ENCODE measurements around the gene ADIRF. TPM values are rescaled to one million over a fixed set of nuclear protein-coding genes. Genes with fewer than 3 reads are reported as not detected.

Gene ADIRF
- 2.4 and 72.5 TPM in 2 replicates for total RNA-seq

DNA sequence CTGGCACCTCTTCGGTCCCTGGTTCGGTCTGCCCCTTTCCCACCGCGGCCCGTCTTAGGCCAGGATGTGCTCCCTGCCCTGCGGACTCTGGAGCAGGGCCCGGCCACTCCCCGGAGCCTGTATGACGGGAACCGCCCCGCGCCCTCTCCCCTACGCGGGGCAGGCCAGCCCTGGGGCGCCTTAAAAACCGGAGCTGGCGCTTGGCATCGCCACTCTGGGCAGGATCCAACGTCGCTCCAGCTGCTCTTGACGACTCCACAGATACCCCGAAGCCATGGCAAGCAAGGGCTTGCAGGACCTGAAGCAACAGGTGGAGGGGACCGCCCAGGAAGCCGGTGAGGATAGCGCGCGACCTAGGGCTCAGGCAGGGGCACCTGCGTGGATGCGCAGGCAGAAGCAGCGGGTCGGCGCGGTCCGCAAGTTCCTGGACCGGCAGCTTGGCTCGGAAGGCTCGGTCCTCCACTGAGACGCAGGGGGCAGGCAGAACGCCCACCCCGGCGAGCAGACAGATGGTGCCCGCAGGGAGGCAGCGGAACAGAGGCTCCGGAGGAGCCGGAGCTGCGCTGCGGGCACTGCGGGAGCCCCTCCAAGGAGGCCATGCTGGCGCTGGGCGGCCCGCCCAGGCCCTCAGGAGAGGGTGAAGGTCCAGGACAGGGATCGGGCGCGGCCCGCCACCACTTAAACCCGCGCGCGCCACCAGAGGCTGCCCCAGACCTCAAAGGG is at the start of gene ADIRF:
Gene ADIRF, plus strand, starts transcription at position 212 of the 723 bp plus-strand sequence. Its CDS starts 63 bp downstream, at position 275.

DNA sequence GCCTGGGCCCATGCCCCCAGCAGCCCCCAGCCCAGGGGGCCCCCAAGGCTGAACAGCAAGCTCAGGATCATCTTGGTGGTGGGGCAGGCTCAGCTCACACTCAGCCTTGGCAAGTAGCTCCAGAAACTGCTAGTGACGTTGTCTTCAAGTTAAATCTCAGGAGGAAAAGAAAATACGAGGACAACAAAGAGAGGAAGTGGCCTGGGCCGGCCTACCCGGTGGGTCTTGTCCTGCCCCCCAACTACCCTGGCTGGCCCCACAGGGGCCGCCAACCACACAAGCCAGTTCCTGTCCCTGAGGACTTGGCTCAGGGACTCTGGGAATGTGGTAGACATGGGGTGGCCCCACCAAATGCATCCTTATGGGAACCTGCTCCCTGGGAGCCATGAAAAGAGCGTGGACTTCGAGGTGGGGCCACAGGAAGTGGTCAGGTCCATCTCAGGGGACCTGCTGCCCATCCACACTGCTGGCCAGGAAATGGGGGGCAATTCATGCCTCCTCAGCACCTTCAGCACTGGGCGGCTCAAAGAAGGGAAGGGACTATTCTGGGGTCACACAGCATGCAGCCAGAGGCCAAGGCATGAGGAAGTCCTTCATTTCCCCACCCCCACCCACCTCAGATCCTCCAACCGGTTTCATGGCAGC is 10.7 kb upstream of the ADIRF start, which contains the start of gene MMRN2:
Gene MMRN2, minus strand, starts transcription at position 145 of the 645 bp plus-strand sequence. Its CDS starts 74 bp downstream, at position 71.

DNA sequence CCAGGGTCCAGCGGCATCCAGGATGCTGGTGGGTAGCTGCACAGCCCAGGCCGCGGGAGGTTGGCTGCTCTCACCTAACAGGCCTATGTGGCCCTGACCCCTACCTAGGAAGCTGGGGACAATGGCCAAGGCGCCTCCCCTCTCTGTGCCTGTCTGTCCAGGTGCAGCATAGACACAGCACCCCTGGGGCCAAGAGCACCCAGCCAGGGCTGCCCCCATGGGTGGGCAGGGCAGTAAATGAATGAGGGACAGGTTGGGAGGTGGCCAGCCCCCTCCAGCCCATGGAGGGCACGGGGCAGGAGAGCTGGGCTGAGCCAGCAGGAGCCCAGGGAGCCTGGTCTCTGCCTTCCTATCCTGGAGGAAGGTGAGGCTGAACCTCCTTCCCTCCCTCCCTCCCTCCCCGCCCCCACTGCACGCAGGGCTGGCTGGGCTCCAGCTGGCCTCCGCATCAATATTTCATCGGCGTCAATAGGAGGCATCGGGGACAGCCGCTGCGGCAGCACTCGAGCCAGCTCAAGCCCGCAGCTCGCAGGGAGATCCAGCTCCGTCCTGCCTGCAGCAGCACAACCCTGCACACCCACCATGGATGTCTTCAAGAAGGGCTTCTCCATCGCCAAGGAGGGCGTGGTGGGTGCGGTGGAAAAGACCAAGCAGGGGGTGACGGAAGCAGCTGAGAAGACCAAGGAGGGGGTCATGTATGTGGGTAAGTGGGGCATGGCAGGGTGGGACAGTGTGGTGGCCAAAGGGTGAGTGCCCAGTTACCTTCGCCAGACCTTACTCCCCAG is 10.0 kb upstream of the ADIRF start, which contains the start of gene SNCG:
Gene SNCG, plus strand, starts transcription at position 484 of the 785 bp plus-strand sequence. Its CDS starts 99 bp downstream, at position 583.

DNA sequence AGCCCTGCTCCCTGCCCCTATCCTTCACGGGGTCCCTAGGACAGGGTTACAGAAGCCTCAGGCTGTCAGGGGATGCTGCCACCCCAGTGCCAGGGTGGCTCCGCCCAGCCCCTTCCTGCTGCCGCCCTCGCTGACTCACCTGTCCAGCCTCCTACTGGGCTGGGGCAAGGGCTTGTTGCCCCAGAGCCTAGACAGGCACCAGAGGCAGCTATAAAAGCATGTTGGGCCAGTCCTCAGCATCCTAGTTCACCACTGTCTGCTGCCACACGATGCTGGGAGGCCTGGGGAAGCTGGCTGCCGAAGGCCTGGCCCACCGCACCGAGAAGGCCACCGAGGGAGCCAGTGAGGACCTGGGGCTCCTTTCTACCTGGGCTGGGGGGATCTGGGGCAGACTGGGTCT is 51.8 kb downstream of the ADIRF start, which contains the start of gene FAM25A:
Gene FAM25A, plus strand, starts transcription at position 239 of the 400 bp plus-strand sequence. Its CDS starts 31 bp downstream, at position 270.

Other genes starting within 250 kb of the ADIRF start
- 39.0 TPM in 2 replicates for gene BMPR1A, start 211.9 kb upstream of the ADIRF start, total RNA-seq
- 3.9 and 4.3 TPM in 2 replicates for gene MMRN2, start 10.9 kb upstream of the ADIRF start, total RNA-seq
- 2.2 and 22.0 TPM in 2 replicates for gene SNCG, start 9.9 kb upstream of the ADIRF start, total RNA-seq
- 10.8 TPM in 1 of 2 replicates, not detected in the other for gene FAM25A, start 51.8 kb downstream of the ADIRF start, total RNA-seq
- 212 and 381 TPM in 2 replicates for gene GLUD1, start 126.4 kb downstream of the ADIRF start, total RNA-seq
- 20.0 and 43.1 TPM in 2 replicates for gene SHLD2, start 126.7 kb downstream of the ADIRF start, total RNA-seq

All from tracheal epithelial cell (primary cell).